H1 (cell line): ENCODE data around the gene RNF214. TPM values are rescaled to one million over a fixed set of nuclear protein-coding genes. Genes with fewer than 3 reads are reported as not detected.

Experiments
- CTCF ChIA-PET: fragments of 300-600 bp; sonication (Branson Sonifier 250); formaldehyde crosslinking; loops from one replicate; lab custom pipeline; 2021; ENCODE audit not compliant: partially characterized antibody; lab: Charles Lee
- POLR2A ChIA-PET: fragments of 300-600 bp; sonication (Branson Sonifier 250); formaldehyde crosslinking; loops from one replicate; lab custom pipeline; 2021; ENCODE audit warnings: inconsistent platforms; ENCODE audit not compliant: partially characterized antibody; lab: Charles Lee
- DNase-seq, 2 experiments: peaks; one replicate each; pipeline versions ENCODE4 v3.0.0 to v3.0.0-alpha.2; 2010 to 2022; ENCODE audit warnings: low spot score in 2 of 2, low read depth in 1 of 2, mixed read lengths in 1 of 2
- FAIRE-seq: peaks from 2 replicates; lab custom pipeline; 2011; peaks lifted over from hg19 to GRCh38; lab: Jason Lieb, UNC
- H2AFZ ChIP-seq: 2 replicates; pipeline ENCODE4 v1.8.1; 2012; ENCODE audit warnings: low read length, inconsistent platforms
- H2AK5ac ChIP-seq: 2 replicates; pipeline ENCODE4 v1.6.1; 2013; ENCODE audit warnings: low read depth, low read length
- H2BK120ac ChIP-seq: replicated peaks from 2 replicates; pipeline ENCODE3; 2013; ENCODE audit warnings: low read depth, low read length, inconsistent platforms
- H2BK12ac ChIP-seq: 2 replicates; pipeline ENCODE4 v1.6.1; 2013; ENCODE audit warnings: low read depth, low read length
- H2BK15ac ChIP-seq: 2 replicates; pipeline ENCODE4 v1.6.1; 2013; ENCODE audit warnings: low read length
- H2BK20ac ChIP-seq: 2 replicates; pipeline ENCODE4 v1.6.1; 2013; ENCODE audit warnings: low read length
- H2BK5ac ChIP-seq: 2 replicates; pipeline ENCODE4 v1.6.1; 2013; ENCODE audit warnings: low read depth, low read length
- H3K14ac ChIP-seq: 2 replicates; pipeline ENCODE4 v1.6.1; 2013; ENCODE audit warnings: inconsistent platforms; ENCODE audit not compliant: insufficient read length
- H3K18ac ChIP-seq: 2 replicates; pipeline ENCODE4 v1.6.1; 2013; ENCODE audit warnings: low read length; ENCODE audit errors: extremely low read depth
- H3K23ac ChIP-seq: 2 replicates; pipeline ENCODE4 v1.6.1; 2013; ENCODE audit warnings: inconsistent platforms; ENCODE audit not compliant: insufficient read length
- H3K23me2 ChIP-seq: 2 replicates; pipeline ENCODE4 v1.6.1; 2013; ENCODE audit warnings: low read depth, low read length
- H3K27ac ChIP-seq: 2 replicates; pipeline ENCODE4 v1.6.1; 2011; ENCODE audit warnings: low read depth, low read length, inconsistent platforms
- H3K27me3 ChIP-seq, 4 experiments: replicated peaks in 1 of 4; 1 replicate in 1 of 4; 2 replicates in 3 of 4; pipeline versions ENCODE4 v1.6.1 to v1.8.1; 2011 to 2013; ENCODE audit warnings: low read length in 3 of 4, mild to moderate bottlenecking in 3 of 4, inconsistent platforms in 2 of 4, mixed read lengths in 2 of 4, moderate library complexity in 1 of 4; ENCODE audit not compliant: control insufficient read depth in 3 of 4, insufficient read depth in 3 of 4; ENCODE audit errors: extremely low read depth in 1 of 4
- H3K36me3 ChIP-seq, 4 experiments: 2 replicates each; pipeline versions ENCODE4 v1.6.1 to v1.8.1; 2011 to 2013; ENCODE audit warnings: mild to moderate bottlenecking in 4 of 4, low read length in 3 of 4, moderate library complexity in 2 of 4, control low read depth in 1 of 4, inconsistent platforms in 1 of 4; ENCODE audit not compliant: insufficient read depth in 4 of 4, control insufficient read depth in 2 of 4
- H3K4ac ChIP-seq: replicated peaks from 2 replicates; pipeline ENCODE3; 2013; ENCODE audit warnings: low read length, low read depth, mixed read lengths, inconsistent platforms; ENCODE audit not compliant: insufficient read length
- H3K4me1 ChIP-seq, 4 experiments: replicated peaks in 1 of 4; 1 replicate in 1 of 4; 2 replicates in 3 of 4; pipeline versions ENCODE4 v1.6.1 to v1.8.1; 2011 to 2013; ENCODE audit warnings: low read length in 3 of 4, inconsistent platforms in 2 of 4, mixed read lengths in 1 of 4; ENCODE audit not compliant: insufficient read depth in 4 of 4, control insufficient read depth in 3 of 4
- H3K4me2 ChIP-seq, 2 experiments: 2 replicates each; pipeline versions ENCODE4 v1.6.1 to v1.8.1; 2011 to 2013; ENCODE audit warnings: low read depth in 2 of 2, low read length in 2 of 2, control low read depth in 1 of 2, inconsistent platforms in 1 of 2, mild to moderate bottlenecking in 1 of 2; ENCODE audit not compliant: insufficient read depth in 1 of 2
- H3K4me3 ChIP-seq, 4 experiments: fragments of 200-600, 300-600 bp in 1 of 4; sonication (generic), shearing (Covaris generic), sonication (Bioruptor Twin) in 1 of 4; 2 replicates each; pipeline versions ENCODE4 v1.5.1 to v1.8.1; 2011 to 2016; ENCODE audit warnings: low read length in 4 of 4, low read depth in 3 of 4, control low read depth in 2 of 4, inconsistent platforms in 2 of 4, mild to moderate bottlenecking in 2 of 4, mixed read lengths in 1 of 4, moderate library complexity in 1 of 4; ENCODE audit not compliant: insufficient read depth in 2 of 4; ENCODE audit errors: extremely low read depth in 1 of 4
- H3K56ac ChIP-seq: replicated peaks from 2 replicates; pipeline ENCODE3; 2013; ENCODE audit warnings: low read depth, mild to moderate bottlenecking, mixed read lengths, low read length, inconsistent platforms; ENCODE audit not compliant: insufficient read length
- H3K79me1 ChIP-seq: 2 replicates; pipeline ENCODE4 v1.6.1; 2013; ENCODE audit warnings: low read depth, low read length, control low read depth
- H3K79me2 ChIP-seq, 2 experiments: 2 replicates each; pipeline versions ENCODE4 v1.6.1 to v1.8.1; 2012 to 2013; ENCODE audit warnings: low read length in 2 of 2, mild to moderate bottlenecking in 2 of 2, inconsistent platforms in 1 of 2; ENCODE audit not compliant: insufficient read depth in 2 of 2, control insufficient read depth in 1 of 2
- H3K9ac ChIP-seq, 4 experiments: replicated peaks in 1 of 4; 1 replicate in 1 of 4; 2 replicates in 3 of 4; pipeline versions ENCODE4 v1.6.1 to v1.8.1; 2011 to 2013; ENCODE audit warnings: low read depth in 3 of 4, low read length in 3 of 4, control low read depth in 2 of 4, mild to moderate bottlenecking in 2 of 4, moderate library complexity in 2 of 4, inconsistent platforms in 1 of 4; ENCODE audit errors: extremely low read depth in 1 of 4
- H3K9me3 ChIP-seq, 2 experiments: 2 replicates each; pipeline versions ENCODE4 v1.6.1 to v1.8.1; 2012 to 2013; ENCODE audit warnings: mild to moderate bottlenecking in 2 of 2, moderate library complexity in 2 of 2, control low read depth in 1 of 2, inconsistent platforms in 1 of 2, low read depth in 1 of 2, low read length in 1 of 2, mixed read lengths in 1 of 2; ENCODE audit not compliant: insufficient read depth in 2 of 2
- H4K20me1 ChIP-seq, 2 experiments: replicated peaks in 1 of 2; 2 replicates each; pipeline versions ENCODE3 to v1.8.1; 2011 to 2013; ENCODE audit warnings: inconsistent platforms in 2 of 2, low read length in 2 of 2, mild to moderate bottlenecking in 1 of 2; ENCODE audit not compliant: insufficient read depth in 2 of 2, control insufficient read depth in 1 of 2
- H4K5ac ChIP-seq: 2 replicates; pipeline ENCODE4 v1.6.1; 2013; ENCODE audit warnings: low read length, low read depth, mixed read lengths, inconsistent platforms; ENCODE audit not compliant: insufficient read length
- H4K8ac ChIP-seq: 2 replicates; pipeline ENCODE4 v1.8.0; 2013; ENCODE audit warnings: mild to moderate bottlenecking, moderate library complexity, low read length, inconsistent platforms; ENCODE audit not compliant: insufficient read depth; ENCODE audit errors: extremely low read depth
- H4K91ac ChIP-seq: replicated peaks from 2 replicates; pipeline ENCODE3; 2013; ENCODE audit warnings: low read length, mixed read lengths, inconsistent platforms; ENCODE audit not compliant: insufficient read length
- KDM4A ChIP-seq: IDR thresholded peaks from one replicate; pipeline ENCODE4 v1.7.1; 2012; ENCODE audit warnings: low read depth, mild to moderate bottlenecking, moderate library complexity, low read length, inconsistent platforms; ENCODE audit not compliant: severe bottlenecking
- POLR2A ChIP-seq, 2 experiments: IDR thresholded peaks; 1 replicate in 1 of 2; 2 replicates in 1 of 2; pipeline ENCODE4 v1.6.1; 2011; ENCODE audit warnings: low read depth in 2 of 2, low read length in 2 of 2, mild to moderate bottlenecking in 2 of 2; ENCODE audit errors: control extremely low read depth in 1 of 2
- SP2 ChIP-seq: IDR thresholded peaks from 2 replicates; pipeline ENCODE4 v1.6.1; 2012; ENCODE audit warnings: mild to moderate bottlenecking, low read length, inconsistent platforms
- TBP ChIP-seq: IDR thresholded peaks from 2 replicates; pipeline ENCODE4 v1.6.1; 2011; ENCODE audit warnings: low read depth, low read length, improper control_type of control experiment
- WGBS, 2 experiments: shearing (Covaris generic) in 1 of 2; methylation state at CpG; one replicate each; pipeline versions ENCODE4 v1.1.6 to v1.1.7; 2013 to 2015; ENCODE audit warnings: low lambda C conversion rate in 2 of 2, mixed read lengths in 2 of 2, inconsistent platforms in 1 of 2, low coverage in 1 of 2, missing lambda C conversion rate in 1 of 2; ENCODE audit not compliant: insufficient replicate concordance in 2 of 2, insufficient coverage in 1 of 2, insufficient read length in 1 of 2; ENCODE audit errors: extremely low coverage in 1 of 2, missing lambda C conversion rate in 1 of 2; 5-methylcytosine and 5-hydroxymethylcytosine counted together
- polyA plus RNA-seq, 7 experiments: library from polyadenylated mRNA; depleted of rRNA in 3 of 7; stranded (reverse) in 5 of 7; unstranded in 2 of 7; fragments of >200 nt in 5 of 7; fragments of 200-250 nt in 2 of 7; gene quantifications; 1 replicate in 5 of 7; 2 replicates in 1 of 7; 4 replicates in 1 of 7; pipeline versions ENCODE4 v1.2.1 to v1.2.3, GENCODE V29; 2011 to 2013; ENCODE audit warnings: missing spikeins in 2 of 7, mixed read lengths in 2 of 7
- total RNA-seq: library from RNA; stranded (reverse); fragmentation: NEBNext Ultra II Directional; extraction: Animal tissue kit (Norgen Biotek cat#: 25700); gene quantifications from 2 replicates; pipeline ENCODE4 v1.2.1, GENCODE V29; 2021
- TF ChIP-seq, protein P1 (sequence below): IDR thresholded peaks from 2 replicates; pipeline ENCODE4 v1.6.1; 2011; ENCODE audit warnings: low read length, improper control_type of control experiment

Gene RNF214
- total and polyA plus RNA-seq, 2 of the 8 experiments (the other 6 are each of a cell fraction or from before 2014, with no cell fraction given) = 34.9 to 35.6 TPM

GRCh38 chr11:117315285-117316196 is 83.1 kb downstream of the RNF214 start:
- DNase-seq (no peak), FAIRE-seq (no peak)
- no peak overlapping the region for H4K8ac ChIP-seq
- no peaks in the 10 kb centered on the region for H3K79me2 ChIP-seq
- no peaks in the 10 kb centered on the region for H3K9me3 ChIP-seq
- H3K4me2 ChIP-seq = peak overlapping the region; percentile 57 to 70
- H4K91ac ChIP-seq = no peak overlapping the region
- no peak overlapping the region for H2BK120ac ChIP-seq
- ChIA-PET CTCF (interaction anchor here (0.7 to 1.9 kb wide), 4 partner anchors 10 to 299 kb away, joined by 3 to 7 read pairs (median 4); no protein-coding TSS in a partner anchor), POLR2A (interaction anchor here (0.9 to 2.0 kb wide), 6 partner anchors 9 to 18 kb away, joined by 3 to 6 read pairs (median 4); partner anchors contain the start of gene CEP164)
- H3K27me3 ChIP-seq = peaks cover 0 to 7% (median 2%) of the 10 kb centered on the region in 4 experiments; a peak in 5 of 7 replicates
- H3K79me1 ChIP-seq = no peaks in the 10 kb centered on the region
- peaks cover 10% of the 10 kb centered on the region; the same call in 1 of the 2 replicates for H3K23me2 ChIP-seq
- H3K27ac ChIP-seq = no peak overlapping the region
- H2BK5ac ChIP-seq = no peak overlapping the region
- H2AK5ac ChIP-seq = no peak overlapping the region
- H3K36me3 ChIP-seq = no peaks in the 10 kb centered on the region
- H3K4me1 ChIP-seq = peaks cover 5 to 10% (median 8%) of the 10 kb centered on the region in 4 experiments
- H4K20me1 ChIP-seq = peaks cover 0 to 1% of the 10 kb centered on the region in 2 experiments
- WGBS, 2 experiments = 20% methylated on average over 26 of the region's 62 CpGs; no CpG with 5 or more reads in 1 of the 2 experiments
- no peak overlapping the region for H3K18ac ChIP-seq
- no peak for TF ChIP-seq SP2
- TF ChIP-seq TBP = no peak
- TF ChIP-seq KDM4A = peak; percentile 47
- TF ChIP-seq, protein P1, sequence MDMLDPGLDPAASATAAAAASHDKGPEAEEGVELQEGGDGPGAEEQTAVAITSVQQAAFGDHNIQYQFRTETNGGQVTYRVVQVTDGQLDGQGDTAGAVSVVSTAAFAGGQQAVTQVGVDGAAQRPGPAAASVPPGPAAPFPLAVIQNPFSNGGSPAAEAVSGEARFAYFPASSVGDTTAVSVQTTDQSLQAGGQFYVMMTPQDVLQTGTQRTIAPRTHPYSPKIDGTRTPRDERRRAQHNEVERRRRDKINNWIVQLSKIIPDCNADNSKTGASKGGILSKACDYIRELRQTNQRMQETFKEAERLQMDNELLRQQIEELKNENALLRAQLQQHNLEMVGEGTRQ = peak; percentile 56
- no peak for TF ChIP-seq POLR2A (IDR thresholded peaks at IDR 0.05; ENCODE audit: control extremely low read depth in 1 of 2, low read depth in 2 of 2, low read length in 2 of 2)
- no peak overlapping the region for H3K4ac ChIP-seq
- no peak overlapping the region; the same call in 1 of the 2 replicates for H2AFZ ChIP-seq
- no peak overlapping the region for H2BK15ac ChIP-seq
- H3K56ac ChIP-seq = no peak overlapping the region
- H3K14ac ChIP-seq = no peak overlapping the region
- peak overlapping the region in 2 of 4 experiments; percentile 5 to 55; a peak in 2 of 7 replicates for H3K9ac ChIP-seq
- no peak overlapping the region for H3K23ac ChIP-seq
- H2BK20ac ChIP-seq = no peak overlapping the region
- no peak overlapping the region for H4K5ac ChIP-seq
- H2BK12ac ChIP-seq = no peak overlapping the region
- H3K4me3 ChIP-seq = peak overlapping the region; percentile 46 to 78 (median 72)
